ENCODE measurements around the gene GMPPA. TPM values are rescaled to one million over a fixed set of nuclear protein-coding genes. Genes with fewer than 3 reads are reported as not detected.

GMPPA gene
- total and polyA plus RNA-seq, 5 donors: 21.6 to 27.5 (median 25.1) TPM

DNA sequence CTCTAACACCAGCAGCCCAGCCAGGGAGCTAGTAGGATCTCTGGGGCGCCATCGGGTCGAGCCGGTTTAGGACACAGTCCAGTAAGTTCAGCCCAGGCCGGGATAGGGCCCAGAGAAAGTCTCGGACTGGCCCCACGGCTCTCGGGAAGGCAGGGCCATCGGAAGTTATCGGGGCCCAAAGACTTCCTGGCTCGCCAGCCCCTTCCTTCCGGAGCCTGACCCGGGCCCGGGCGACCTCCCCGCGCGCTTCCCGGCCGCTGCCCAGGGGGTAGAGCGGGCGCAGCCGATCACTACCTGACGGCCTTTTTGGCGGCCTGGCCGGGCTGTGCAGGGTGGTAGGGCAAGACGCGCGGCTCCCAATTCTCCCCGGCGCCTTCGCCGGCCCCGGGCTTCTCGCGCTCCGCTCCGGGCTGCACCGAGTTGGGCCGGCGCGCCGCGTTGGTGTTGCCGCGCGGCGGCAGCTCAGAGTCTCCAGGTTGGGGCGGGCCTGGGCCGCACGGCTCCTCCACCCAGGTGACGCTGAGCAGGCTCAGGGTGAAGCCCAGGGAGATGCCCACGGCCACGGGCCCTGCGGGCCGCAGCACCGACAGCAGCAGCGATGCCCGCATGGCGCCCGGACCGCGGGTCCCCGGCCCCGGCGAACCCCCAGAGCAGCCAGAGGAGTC is 44.4 kb downstream of the GMPPA start:
- Histone ChIP-seq H3K4me1 (ENCODE audit: control insufficient read depth, insufficient read depth, low read length) (no peaks in the 10 kb centered on the region), H3K4me3 (ENCODE audit: low read length) (peak overlapping the region; percentile 81), H3K9me3 (ENCODE audit: control insufficient read depth, low read length) (no peaks in the 10 kb centered on the region), H3K27ac (ENCODE audit: low read length) (peak overlapping the region; percentile 71), H3K27me3 (ENCODE audit: control insufficient read depth, insufficient read depth) (no peaks in the 10 kb centered on the region)
- ATAC-seq (peak; percentile 36 to 40), DNase-seq (no peak)
- under 1% methylated on average over 66 of the region's 66 CpGs for WGBS
- intact Hi-C loops (cut with DNase I): loop anchor here in 3 of 4 donors (5.0 to 10.0 kb wide), 3 partner anchors 99 to 152 kb away; no protein-coding TSS in a partner anchor

- peak; percentile 93 to 95 for ATAC-seq
- intact Hi-C loops (cut with DNase I): loop anchor here in 3 of 4 donors (5.0 to 10.0 kb wide), 3 partner anchors 99 to 151 kb away; no protein-coding TSS in a partner anchor
- no peaks in the 10 kb centered on the region for H3K9me3 ChIP-seq (ENCODE audit: control insufficient read depth, low read length)
- peak within 1 kb of the TSS; percentile 71 for H3K27ac ChIP-seq (ENCODE audit: low read length)
- peak; percentile 99 to 100 (median 99) for DNase-seq
- H3K4me3 ChIP-seq (ENCODE audit: low read length): peak within 1 kb of the TSS; percentile 81
- WGBS: under 1% methylated on average over 74 of the region's 75 CpGs
- H3K27me3 ChIP-seq (ENCODE audit: control insufficient read depth, insufficient read depth): no peaks in the 10 kb centered on the region
- no peaks in the 10 kb centered on the region for H3K4me1 ChIP-seq (ENCODE audit: control insufficient read depth, insufficient read depth, low read length)
These were observed 45.1 kb downstream of the GMPPA start, which contains the start of the genes CHPF and TMEM198 for GRCh38 chr2:219543596-219544358. Gene CHPF (minus strand): TSS chr2:219543809. CDS start chr2:219543538, 271 bp downstream. Gene TMEM198 (plus strand): TSS chr2:219544028. CDS start chr2:219544728, 700 bp downstream.

GRCh38 chr2:219544567-219544966 is 45.9 kb downstream of the GMPPA start:
- H3K27me3 ChIP-seq (ENCODE audit: control insufficient read depth, insufficient read depth): no peaks in the 10 kb centered on the region
- peak overlapping the region; percentile 81 for H3K4me3 ChIP-seq (ENCODE audit: low read length)
- 43% methylated on average over 9 of the region's 9 CpGs for WGBS
- H3K4me1 ChIP-seq (ENCODE audit: control insufficient read depth, insufficient read depth, low read length): no peaks in the 10 kb centered on the region
- H3K9me3 ChIP-seq (ENCODE audit: control insufficient read depth, low read length): no peaks in the 10 kb centered on the region
- intact Hi-C loops (cut with DNase I): loop anchor here in 3 of 4 donors (5.0 to 10.0 kb wide), 3 partner anchors 98 to 150 kb away; no protein-coding TSS in a partner anchor
- no peak overlapping the region for H3K27ac ChIP-seq (ENCODE audit: low read length)
- DNase-seq: no peak
- ATAC-seq: no peak

DNA sequence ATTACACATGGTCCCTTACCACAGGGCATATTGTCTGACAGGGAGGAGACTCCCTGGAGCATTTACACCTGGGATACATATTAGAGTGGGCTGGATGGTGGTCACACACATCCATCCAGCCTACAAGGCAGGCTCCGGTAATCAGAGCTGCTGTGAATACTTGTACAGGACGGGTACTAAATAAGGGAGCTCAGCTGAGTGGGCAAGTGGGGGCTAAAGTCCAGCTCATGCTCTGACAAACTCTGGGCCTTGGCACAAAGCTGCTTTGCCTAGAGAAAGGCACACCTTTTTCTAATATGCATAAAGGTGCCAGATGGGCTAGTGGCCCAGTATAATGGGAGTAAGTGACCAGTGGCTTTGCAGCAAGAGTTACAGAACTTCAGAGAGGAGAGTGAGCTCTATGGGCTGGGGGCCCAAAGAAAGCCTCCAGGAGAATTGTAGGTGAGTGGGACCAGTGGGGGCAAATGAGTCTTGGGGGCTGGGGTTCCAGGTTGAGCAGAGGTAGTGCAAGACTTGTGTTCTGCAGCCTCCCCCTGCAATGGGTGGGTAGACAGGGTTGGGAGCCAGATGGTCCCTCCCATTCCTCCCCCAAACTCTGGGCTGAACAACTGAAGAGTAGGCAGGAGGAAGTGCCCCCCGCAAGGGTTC is 46.7 kb downstream of the GMPPA start:
- Histone ChIP-seq H3K4me1 (ENCODE audit: control insufficient read depth, insufficient read depth, low read length) (no peaks in the 10 kb centered on the region), H3K9me3 (ENCODE audit: control insufficient read depth, low read length) (no peaks in the 10 kb centered on the region), H3K4me3 (ENCODE audit: low read length) (no peak overlapping the region), H3K27me3 (ENCODE audit: control insufficient read depth, insufficient read depth) (no peaks in the 10 kb centered on the region), H3K27ac (ENCODE audit: low read length) (no peak overlapping the region)
- WGBS: 87% methylated on average over 3 of the region's 3 CpGs
- no peak for ATAC-seq
- DNase-seq: no peak
- intact Hi-C loops (cut with DNase I): loop anchor here in 1 of 4 donors (10.0 kb wide), 1 partner anchor 149 kb away; no protein-coding TSS in a partner anchor

DNA sequence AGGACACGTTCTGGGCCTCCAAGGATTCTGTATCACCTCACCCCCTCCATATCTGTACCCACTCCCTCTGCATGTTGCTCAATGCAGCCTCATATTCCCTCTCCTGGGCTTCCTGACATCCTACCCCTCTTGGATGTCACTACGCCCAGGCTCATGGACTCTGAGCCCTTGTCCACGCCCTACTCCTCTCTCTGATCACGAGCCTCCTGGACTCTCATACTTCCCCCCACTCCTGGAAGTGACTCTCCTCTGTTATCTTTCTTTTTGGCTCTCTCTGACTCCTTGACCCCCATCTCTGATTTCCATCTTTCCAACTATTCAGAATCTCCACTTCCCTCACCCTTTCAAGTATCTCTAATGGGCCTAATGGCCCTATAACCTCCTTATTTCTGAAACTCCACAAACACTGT is 47.3 kb downstream of the GMPPA start:
- Histone ChIP-seq H3K4me1 (ENCODE audit: control insufficient read depth, insufficient read depth, low read length) (no peaks in the 10 kb centered on the region), H3K9me3 (ENCODE audit: control insufficient read depth, low read length) (no peaks in the 10 kb centered on the region), H3K27me3 (ENCODE audit: control insufficient read depth, insufficient read depth) (no peaks in the 10 kb centered on the region), H3K27ac (ENCODE audit: low read length) (no peak overlapping the region), H3K4me3 (ENCODE audit: low read length) (no peak overlapping the region)
- DNase-seq: peak in 1 of 3 donors; percentile 6
- WGBS: 69% methylated on average over 4 of the region's 4 CpGs
- no peak for ATAC-seq
- intact Hi-C loops (cut with DNase I): loop anchor here in 1 of 4 donors (10.0 kb wide), 1 partner anchor 149 kb away; no protein-coding TSS in a partner anchor

GRCh38 chr2:219547621-219548020 is 48.9 kb downstream of the GMPPA start:
- Histone ChIP-seq H3K9me3 (ENCODE audit: control insufficient read depth, low read length) (no peaks in the 10 kb centered on the region), H3K27ac (ENCODE audit: low read length) (no peak overlapping the region), H3K27me3 (ENCODE audit: control insufficient read depth, insufficient read depth) (no peaks in the 10 kb centered on the region), H3K4me1 (ENCODE audit: control insufficient read depth, insufficient read depth, low read length) (peaks cover 2% of the 10 kb centered on the region), H3K4me3 (ENCODE audit: low read length) (no peak overlapping the region)
- WGBS: 93% methylated on average over 26 of the region's 26 CpGs
- intact Hi-C loops (cut with DNase I): loop anchor here in 1 of 4 donors (10.0 kb wide), 1 partner anchor 147 kb away; no protein-coding TSS in a partner anchor
- ATAC-seq (no peak), DNase-seq (peak in 1 of 3 donors; percentile 38)

GRCh38 chr2:219548990-219549389 is 50.3 kb downstream of the GMPPA start:
- intact Hi-C loops (cut with DNase I): loop anchor here in 1 of 4 donors (10.0 kb wide), 1 partner anchor 146 kb away; no protein-coding TSS in a partner anchor
- WGBS: 93% methylated on average over 18 of the region's 18 CpGs
- Histone ChIP-seq H3K4me3 (ENCODE audit: low read length) (no peak overlapping the region), H3K4me1 (ENCODE audit: control insufficient read depth, insufficient read depth, low read length) (peaks cover 5% of the 10 kb centered on the region), H3K27me3 (ENCODE audit: control insufficient read depth, insufficient read depth) (no peaks in the 10 kb centered on the region), H3K27ac (ENCODE audit: low read length) (no peak overlapping the region), H3K9me3 (ENCODE audit: control insufficient read depth, low read length) (no peaks in the 10 kb centered on the region)
- no peak for ATAC-seq
- peak in 1 of 3 donors; percentile 42 for DNase-seq

DNA sequence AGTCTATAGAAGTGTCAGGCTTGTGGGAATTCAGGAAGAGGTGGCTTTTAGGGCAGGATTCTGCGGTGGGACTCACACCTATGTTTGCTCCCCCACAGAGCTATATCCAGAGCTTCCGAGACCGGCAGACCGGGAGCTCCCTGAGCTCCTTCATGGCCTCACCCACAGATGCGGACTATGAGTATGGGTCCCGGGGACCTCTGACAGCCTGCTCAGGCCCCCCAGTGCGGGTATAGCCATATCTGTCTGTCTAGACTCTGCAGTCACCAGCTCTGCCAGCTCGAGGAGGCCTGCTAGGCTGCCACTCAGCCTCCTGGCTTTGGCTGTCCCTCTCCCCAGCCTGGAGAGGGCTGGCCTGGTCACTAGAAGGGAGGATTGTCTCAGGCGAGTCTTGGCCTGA is 50.9 kb downstream of the GMPPA start:
- no peak for ATAC-seq
- no peaks in the 10 kb centered on the region for H3K27me3 ChIP-seq (ENCODE audit: control insufficient read depth, insufficient read depth)
- no peak for DNase-seq
- H3K9me3 ChIP-seq (ENCODE audit: control insufficient read depth, low read length): no peaks in the 10 kb centered on the region
- intact Hi-C loops (cut with DNase I): loop anchor here in 1 of 4 donors (10.0 kb wide), 1 partner anchor 145 kb away; no protein-coding TSS in a partner anchor
- WGBS: 86% methylated on average over 9 of the region's 9 CpGs
- H3K27ac ChIP-seq (ENCODE audit: low read length): no peak overlapping the region
- H3K4me1 ChIP-seq (ENCODE audit: control insufficient read depth, insufficient read depth, low read length): peaks cover 5% of the 10 kb centered on the region
- no peak overlapping the region for H3K4me3 ChIP-seq (ENCODE audit: low read length)

- WGBS: 19% methylated on average over 54 of the region's 54 CpGs
- no peaks in the 10 kb centered on the region for H3K27me3 ChIP-seq (ENCODE audit: control insufficient read depth, insufficient read depth)
- intact Hi-C loops (cut with DNase I): no loop called here
These were observed 53.0 kb downstream of the GMPPA start for GRCh38 chr2:219551441-219552381.

More at GRCh38 chr2:219551441-219552381, 53.0 kb downstream of the GMPPA start:
- H3K4me1 ChIP-seq (ENCODE audit: control insufficient read depth, insufficient read depth, low read length): peaks cover 5% of the 10 kb centered on the region
- peak; percentile 5 to 17 for ATAC-seq
- no peaks in the 10 kb centered on the region for H3K9me3 ChIP-seq (ENCODE audit: control insufficient read depth, low read length)
- peak in 1 of 3 donors; percentile 71 for DNase-seq
- peak overlapping the region; percentile 42 for H3K4me3 ChIP-seq (ENCODE audit: low read length)
- H3K27ac ChIP-seq (ENCODE audit: low read length): no peak overlapping the region

All from right cardiac atrium (tissue), 5 donors.